ENCODE measurements around the gene SORT1. TPM values are rescaled to one million over a fixed set of nuclear protein-coding genes. Genes with fewer than 3 reads are reported as not detected.
A peak's percentile ranks its signal among the peaks of the same experiment; 100 is the strongest.

SORT1 gene
- total RNA-seq, 4 donors from 2014 or later: 37.0 to 69.6 (median 44.7) TPM

DNA sequence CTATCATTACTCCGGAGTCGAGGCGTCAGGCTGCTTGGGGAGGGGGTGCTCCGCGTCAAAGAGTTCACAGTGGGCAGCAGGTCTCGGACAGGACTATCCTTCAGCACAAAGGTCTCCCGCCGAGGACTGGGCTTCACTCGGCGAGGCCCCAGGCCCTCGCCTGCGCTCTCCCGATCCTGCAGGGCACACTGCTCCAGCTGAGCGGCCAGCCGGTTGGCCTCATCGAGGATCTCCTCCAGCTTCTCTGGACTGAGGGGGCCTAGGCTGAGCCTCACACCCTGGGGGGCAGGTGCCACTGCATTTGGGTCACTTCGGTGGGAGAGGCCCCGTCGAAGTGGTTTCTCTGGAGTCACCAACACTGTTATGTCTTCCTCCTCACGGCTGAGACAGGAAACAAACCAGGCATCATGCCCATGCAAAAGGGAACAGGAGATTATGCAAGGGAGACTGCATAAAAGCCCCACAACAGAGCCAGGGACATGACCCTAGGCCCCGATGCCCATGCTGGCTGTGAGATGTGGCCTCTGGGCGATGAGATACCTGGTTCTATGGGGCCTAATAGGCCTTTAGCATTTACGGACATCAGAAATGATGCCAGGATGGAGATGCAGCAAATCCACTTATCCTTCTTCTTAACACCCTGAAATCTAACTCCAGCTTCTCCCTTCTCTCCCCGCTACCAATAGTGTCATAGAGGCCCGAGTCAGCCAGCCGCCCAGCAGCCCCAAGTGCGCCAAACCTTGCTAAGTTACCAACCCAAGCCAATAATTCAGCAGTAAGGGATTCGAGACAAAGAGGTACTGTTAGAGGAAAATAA is 115.8 kb downstream of the SORT1 start:
- DNase-seq: no peak
- peak overlapping the region; percentile 79 to 92 (median 92) for H3K27ac ChIP-seq

GRCh38 chr1:109280862-109281261 is 116.9 kb downstream of the SORT1 start:
- Histone ChIP-seq H3K4me3 (no peak overlapping the region), H3K27ac (no peak overlapping the region), H3K4me1 (peaks cover 15 to 68% (median 29%) of the 10 kb centered on the region in 3 donors), H3K9me3 (no peaks in the 10 kb centered on the region), H3K36me3 (peaks cover 0 to 25% (median 0%) of the 10 kb centered on the region in 3 donors), H3K27me3 (no peaks in the 10 kb centered on the region)
- 91% methylated on average over 7 of the region's 12 CpGs; no CpG with 5 or more reads in 1 of the 2 donors for WGBS, 2 donors
- no peak for DNase-seq
- TF ChIP-seq POLR2A (IDR thresholded peaks at IDR 0.05) (no peak), CTCF (IDR thresholded peaks at IDR 0.05) (no peak)
- intact Hi-C loops (cut with DNase I): no loop called here

More for the DNA sequence above, 115.8 kb downstream of the SORT1 start:
- Histone ChIP-seq H3K36me3 (peaks cover 0 to 25% (median 0%) of the 10 kb centered on the region in 3 donors), H3K4me3 (peak overlapping the region; percentile 41 to 75 (median 69)), H3K9me3 (no peaks in the 10 kb centered on the region), H3K27me3 (no peaks in the 10 kb centered on the region), H3K4me1 (peaks cover 14 to 58% (median 25%) of the 10 kb centered on the region in 3 donors)
- TF ChIP-seq POLR2A (IDR thresholded peaks at IDR 0.05) (no peak), CTCF (IDR thresholded peaks at IDR 0.05) (no peak)
- intact Hi-C loops (cut with DNase I): no loop called here
- WGBS, 2 donors: 35 to 40% methylated on average over 6 to 8 of the region's 28 CpGs

DNA sequence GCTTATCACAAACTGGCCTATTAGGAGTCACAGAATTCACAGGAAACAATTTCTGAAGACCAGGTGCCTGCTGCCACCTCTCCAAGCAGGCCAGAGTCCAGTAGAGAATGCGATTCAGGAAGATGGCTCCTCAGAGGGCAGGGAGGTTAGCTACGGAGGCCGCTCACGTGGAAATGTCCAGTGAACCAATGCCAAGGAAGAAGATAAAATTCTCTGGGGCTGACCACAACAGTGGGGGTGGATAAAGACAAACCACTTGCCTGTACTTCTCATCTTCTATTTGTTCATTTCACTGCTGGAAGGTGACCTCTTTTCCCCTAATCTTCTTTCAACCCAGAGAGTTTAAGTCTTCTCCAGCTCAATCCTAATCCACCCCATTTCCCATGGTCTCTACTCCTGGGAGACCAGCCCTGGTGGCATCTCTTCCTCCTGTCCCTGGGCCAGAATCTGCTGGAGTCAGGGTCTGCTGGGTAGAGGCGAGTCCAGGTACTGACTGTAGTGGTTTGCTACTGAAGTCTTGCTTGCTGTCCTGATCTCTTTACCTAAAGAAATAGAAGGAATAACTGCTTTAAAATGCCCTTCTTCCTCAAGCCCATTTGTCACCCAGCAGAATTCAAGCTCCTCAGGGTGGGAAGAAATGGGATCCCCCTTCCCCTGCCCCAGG is 118.0 kb downstream of the SORT1 start:
- Histone ChIP-seq H3K4me3 (no peak overlapping the region), H3K36me3 (peaks cover 0 to 25% (median 0%) of the 10 kb centered on the region in 3 donors), H3K27me3 (no peaks in the 10 kb centered on the region), H3K27ac (peak overlapping the region in 1 of 4 donors; percentile 33), H3K9me3 (no peaks in the 10 kb centered on the region), H3K4me1 (peaks cover 19 to 79% (median 39%) of the 10 kb centered on the region in 3 donors)
- no peak for DNase-seq
- intact Hi-C loops (cut with DNase I): loop anchor here (5.0 kb wide), 1 partner anchor 123 kb away; no protein-coding TSS in a partner anchor
- WGBS, 2 donors: 86 to 95% methylated on average over 4 of the region's 5 CpGs
- TF ChIP-seq POLR2A (IDR thresholded peaks at IDR 0.05) (no peak), CTCF (IDR thresholded peaks at IDR 0.05) (no peak)

GRCh38 chr1:109277434-109278204 is 120.1 kb downstream of the SORT1 start:
- intact Hi-C loops (cut with DNase I): loop anchor here (5.0 kb wide), 1 partner anchor 125 kb away; no protein-coding TSS in a partner anchor

More at GRCh38 chr1:109277434-109278204, 120.1 kb downstream of the SORT1 start:
- peak overlapping the region; percentile 59 to 93 (median 86) for H3K27ac ChIP-seq
- no peaks in the 10 kb centered on the region for H3K9me3 ChIP-seq
- H3K4me1 ChIP-seq: peaks cover 34 to 85% (median 57%) of the 10 kb centered on the region in 3 donors
- no peaks in the 10 kb centered on the region for H3K27me3 ChIP-seq
- peak; percentile 19 for DNase-seq
- WGBS, 2 donors: 53 to 56% methylated on average over 5 to 6 of the region's 7 CpGs
- TF ChIP-seq POLR2A (IDR thresholded peaks at IDR 0.05) (no peak), CTCF (IDR thresholded peaks at IDR 0.05) (peak; percentile 69 to 94 (median 89))
- H3K36me3 ChIP-seq: peaks cover 0 to 35% (median 0%) of the 10 kb centered on the region in 3 donors
- no peak overlapping the region for H3K4me3 ChIP-seq
